Thoracic aorta (tissue), 2 donors: ENCODE measurements around the gene IFT172. TPM values are rescaled to one million over a fixed set of nuclear protein-coding genes. Genes with fewer than 3 reads are reported as not detected.

ENCODE experiments used
- ATAC-seq: fragments of 150-250 bp; one replicate; pipeline ENCODE4 v1.8.0; 2017; ENCODE audit warnings: low read depth; ENCODE audit not compliant: insufficient number of reproducible peaks, low FRiP score
- DNase-seq: peaks from one replicate; pipeline ENCODE4 v3.0.0-alpha.2; 2020; ENCODE audit warnings: low spot score
- H3K27ac ChIP-seq, 2 donors: fragments of 200-600 bp; sonication (generic); 1 replicate in 1 of 2; 2 replicates in 1 of 2; pipeline ENCODE4 v1.5.1; 2016; ENCODE audit warnings: mild to moderate bottlenecking in 2 of 2, moderate library complexity in 2 of 2
- H3K27me3 ChIP-seq: fragments of 200-600 bp; sonication (generic); replicated peaks from 2 replicates; pipeline ENCODE4 v1.6.0; 2016; ENCODE audit warnings: mild to moderate bottlenecking; ENCODE audit not compliant: insufficient read depth
- H3K36me3 ChIP-seq: fragments of 200-600 bp; sonication (generic); one replicate; pipeline ENCODE4 v1.5.1; 2016
- H3K4me1 ChIP-seq, 2 donors: fragments of 200-600 bp; sonication (generic); 1 replicate in 1 of 2; 2 replicates in 1 of 2; pipeline versions ENCODE4 v1.5.1 to v1.6.0; 2016; ENCODE audit warnings: low read depth in 2 of 2, mild to moderate bottlenecking in 1 of 2; ENCODE audit not compliant: control insufficient read depth in 1 of 2
- H3K4me3 ChIP-seq: fragments of 200-600 bp; sonication (generic); 2 replicates; pipeline ENCODE4 v1.5.1; 2016; ENCODE audit warnings: mild to moderate bottlenecking
- H3K9me3 ChIP-seq: fragments of 200-600 bp; sonication (generic); 2 replicates; pipeline ENCODE4 v1.5.1; 2016
- CTCF ChIP-seq: fragments of 200-600 bp; sonication (generic); IDR thresholded peaks from one replicate; pipeline ENCODE4 v1.5.1; 2019; ENCODE audit warnings: antibody characterized with exemption
- total RNA-seq, 2 donors: library from RNA; depleted of rRNA; stranded (reverse); fragments of >200 nt; gene quantifications; one replicate each; pipeline versions ENCODE4 v1.1.0 to v1.2.3, GENCODE V29; 2016

The IFT172 gene
- total RNA-seq, 2 donors from 2014 or later, result 33.0 to 45.6 TPM

GRCh38 chr2:27409321-27410073 lies 80.0 kb downstream of the IFT172 start, which contains the start of gene PPM1G:
TSS of gene PPM1G (minus strand) at chr2:27409591. CDS start at chr2:27409422, 169 bp downstream.
- DNase-seq (peak; percentile 62), ATAC-seq (peak; percentile 85)
- peaks cover 13 to 18% of the 10 kb centered on the region in 2 donors for H3K4me1 ChIP-seq
- peaks cover 5% of the 10 kb centered on the region for H3K36me3 ChIP-seq
- H3K4me3 ChIP-seq, result peak within 1 kb of the TSS; percentile 85
- H3K27ac ChIP-seq, result peak within 1 kb of the TSS; percentile 78 to 85
- no peak for TF ChIP-seq CTCF
- H3K9me3 ChIP-seq, result no peaks in the 10 kb centered on the region
- H3K27me3 ChIP-seq, result no peaks in the 10 kb centered on the region

GRCh38 chr2:27408601-27409320 lies 80.8 kb downstream of the IFT172 start:
- TF ChIP-seq CTCF, result no peak
- H3K27me3 ChIP-seq, result no peaks in the 10 kb centered on the region
- H3K4me1 ChIP-seq, result peaks cover 13 to 18% of the 10 kb centered on the region in 2 donors
- DNase-seq (no peak), ATAC-seq (no peak)
- H3K36me3 ChIP-seq, result peaks cover 5% of the 10 kb centered on the region
- no peaks in the 10 kb centered on the region for H3K9me3 ChIP-seq
- H3K4me3 ChIP-seq, result peak overlapping the region; percentile 85
- peak overlapping the region; percentile 78 to 85 for H3K27ac ChIP-seq

GRCh38 chr2:27407798-27408491 lies 81.6 kb downstream of the IFT172 start:
- peak overlapping the region; percentile 85 for H3K4me3 ChIP-seq
- no peaks in the 10 kb centered on the region for H3K9me3 ChIP-seq
- no peaks in the 10 kb centered on the region for H3K27me3 ChIP-seq
- H3K4me1 ChIP-seq, result peaks cover 13 to 18% of the 10 kb centered on the region in 2 donors
- TF ChIP-seq CTCF, result peak; percentile 52
- no peak for ATAC-seq
- DNase-seq, result no peak
- H3K27ac ChIP-seq, result no peak overlapping the region
- peaks cover 5% of the 10 kb centered on the region for H3K36me3 ChIP-seq

- H3K36me3 ChIP-seq, result no peaks in the 10 kb centered on the region
- H3K9me3 ChIP-seq, result no peaks in the 10 kb centered on the region
- H3K4me1 ChIP-seq, result no peaks in the 10 kb centered on the region
- H3K4me3 ChIP-seq, result no peak overlapping the region
- no peak for ATAC-seq
- DNase-seq, result no peak
- no peak overlapping the region for H3K27ac ChIP-seq
- H3K27me3 ChIP-seq, result no peaks in the 10 kb centered on the region
- no peak for TF ChIP-seq CTCF
Measured at GRCh38 chr2:27400348-27401135, 89.0 kb downstream of the IFT172 start.
